HT1080 (cell line): ENCODE results near the gene CACNA2D3. TPM values are rescaled to one million over a fixed set of nuclear protein-coding genes. Genes with fewer than 3 reads are reported as not detected.
"Not testable (repeated sequence)": the region's sequence is repeated elsewhere in the genome, so short reads cannot be mapped to it uniquely, and the experiment has no call there.

Source experiments
- DNase-seq: peaks from one replicate; pipeline ENCODE4 v3.0.0-alpha.2; 2015; ENCODE audit warnings: low read depth
- total RNA-seq: library from RNA; depleted of rRNA; stranded (reverse); fragments of >200 nt; shearing (Covaris generic); gene quantifications from 2 replicates; pipeline ENCODE4 v1.2.3, GENCODE V29; 2014

Gene CACNA2D3
- total RNA-seq, 1 experiment from 2014 or later: 0.14 TPM

GRCh38 chr3:54951405-54951804 lies 829.1 kb downstream of the CACNA2D3 start:
- peak; percentile 79 for DNase-seq

DNA sequence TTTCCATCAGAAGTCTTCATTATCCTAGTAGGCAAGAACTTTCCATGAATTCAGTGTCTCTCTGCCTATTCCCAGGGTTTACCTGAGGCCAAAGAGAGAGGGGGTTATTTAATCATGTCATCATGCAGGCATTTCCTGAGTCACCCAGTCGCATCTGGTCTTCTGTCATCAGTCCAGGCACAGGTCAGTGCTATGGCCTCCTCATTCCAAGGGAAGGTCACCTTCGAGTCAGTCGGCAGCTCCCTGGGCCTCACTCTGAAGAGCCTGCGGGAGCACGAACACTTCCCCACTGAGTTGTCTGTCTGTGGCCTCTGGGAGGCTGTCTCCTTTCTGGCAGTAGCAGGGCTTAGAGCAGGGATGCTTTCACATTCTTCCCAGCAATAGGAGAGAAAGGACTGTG lies 831.7 kb downstream of the CACNA2D3 start:
- DNase-seq: peak; percentile 78

- DNase-seq: no peak
Measured at GRCh38 chr3:54954521-54954920, 832.2 kb downstream of the CACNA2D3 start.

DNA sequence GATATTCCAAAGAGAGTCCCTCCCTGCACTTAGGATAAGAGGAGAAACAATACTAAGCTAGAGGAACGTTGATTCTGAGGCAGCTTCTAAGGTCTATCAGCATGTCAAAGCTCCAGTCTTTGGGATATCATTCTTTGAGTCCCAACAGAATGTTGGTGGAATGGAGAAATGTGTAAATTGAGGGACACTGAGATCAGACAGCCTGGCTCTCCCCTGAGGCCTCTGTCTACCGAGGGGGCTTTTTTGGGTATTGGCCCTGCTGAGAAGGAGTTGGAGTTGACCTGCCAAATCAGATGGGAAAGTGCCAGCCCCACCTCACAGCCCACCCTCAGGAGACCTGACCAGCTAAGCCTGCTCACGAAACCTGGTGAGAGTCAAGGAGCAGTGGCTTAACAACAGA lies 833.1 kb downstream of the CACNA2D3 start:
- DNase-seq: no peak

DNA sequence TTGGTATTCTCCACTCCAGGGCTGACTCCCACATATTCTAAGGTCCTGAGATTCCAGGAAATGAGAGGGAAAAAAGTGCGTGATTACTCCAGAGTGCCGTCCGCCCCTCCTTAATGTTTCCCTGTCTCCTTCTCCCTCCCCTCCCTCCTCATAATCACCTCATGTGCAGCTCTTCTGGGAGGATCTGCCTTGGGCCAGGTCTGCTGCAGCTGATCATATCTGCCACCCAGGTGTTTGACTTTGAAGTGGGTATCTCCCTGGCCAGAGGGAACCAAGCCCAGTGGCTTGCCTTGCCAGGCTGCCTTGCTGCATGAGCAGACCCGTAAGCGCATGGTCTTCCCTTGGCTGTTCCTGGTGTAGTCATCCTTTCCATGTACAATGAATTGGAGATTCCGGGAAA lies 833.6 kb downstream of the CACNA2D3 start:
- no peak for DNase-seq

DNA sequence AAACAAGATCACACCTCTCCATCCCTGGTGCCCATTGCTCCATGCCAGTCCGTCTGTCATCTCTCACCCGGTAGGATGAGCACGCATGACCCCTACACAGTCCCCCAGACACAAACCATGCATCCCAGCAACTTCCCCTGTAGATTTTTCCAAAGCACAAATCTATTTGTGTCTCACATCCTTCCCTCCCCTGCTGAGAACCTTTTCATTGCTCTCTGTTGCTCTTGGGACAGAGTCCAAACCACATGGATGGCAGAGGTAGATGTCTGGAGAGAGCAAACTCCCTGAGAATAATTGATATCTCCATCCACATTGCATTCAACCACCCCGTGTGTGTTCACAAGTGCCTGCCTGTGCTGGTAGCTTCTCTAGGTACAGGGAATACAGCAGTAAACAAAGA lies 835.4 kb downstream of the CACNA2D3 start:
- peak; percentile 44 for DNase-seq

- DNase-seq: no peak
Measured at GRCh38 chr3:54960082-54960481, 837.7 kb downstream of the CACNA2D3 start.

GRCh38 chr3:54960701-54961100 lies 838.3 kb downstream of the CACNA2D3 start:
- no peak for DNase-seq

DNA sequence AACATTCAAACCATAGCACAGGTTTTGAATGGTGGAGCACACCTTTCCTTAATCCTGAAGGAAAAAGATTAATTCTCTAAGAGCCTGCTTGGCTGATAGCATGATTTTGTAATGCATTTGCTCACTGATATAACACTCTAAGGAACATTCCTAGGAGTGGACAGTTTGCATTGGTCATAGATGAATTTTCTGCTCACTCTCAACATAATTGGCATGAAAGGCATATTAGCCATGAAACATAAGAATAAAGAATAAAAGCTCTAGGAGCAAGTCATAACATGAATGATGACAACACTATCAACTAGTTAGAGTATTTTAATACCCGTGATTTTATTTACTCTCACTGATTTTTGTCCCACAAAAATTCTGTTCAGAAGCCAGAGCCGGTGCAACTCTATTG lies 839.8 kb downstream of the CACNA2D3 start:
- no peak for DNase-seq

DNA sequence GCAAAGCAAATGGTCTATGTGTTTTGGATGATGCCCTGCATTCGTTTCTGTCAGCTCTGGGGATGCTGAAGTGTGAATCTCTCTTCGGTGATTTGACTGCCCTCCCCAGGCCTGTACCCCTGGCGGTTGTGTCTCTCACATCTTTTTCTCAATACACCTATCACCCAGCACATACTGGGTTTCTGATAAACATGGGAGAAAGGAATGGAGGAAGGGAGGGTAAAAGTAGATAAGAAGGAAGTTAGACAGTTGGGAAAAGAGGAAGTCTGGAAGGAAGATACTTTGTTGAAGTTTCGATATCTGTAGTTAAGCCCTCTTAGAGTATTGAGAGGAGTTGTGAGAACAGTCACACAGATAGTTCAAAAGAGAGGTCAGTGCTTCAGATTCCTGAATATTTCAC lies 841.3 kb downstream of the CACNA2D3 start:
- DNase-seq: no peak

DNA sequence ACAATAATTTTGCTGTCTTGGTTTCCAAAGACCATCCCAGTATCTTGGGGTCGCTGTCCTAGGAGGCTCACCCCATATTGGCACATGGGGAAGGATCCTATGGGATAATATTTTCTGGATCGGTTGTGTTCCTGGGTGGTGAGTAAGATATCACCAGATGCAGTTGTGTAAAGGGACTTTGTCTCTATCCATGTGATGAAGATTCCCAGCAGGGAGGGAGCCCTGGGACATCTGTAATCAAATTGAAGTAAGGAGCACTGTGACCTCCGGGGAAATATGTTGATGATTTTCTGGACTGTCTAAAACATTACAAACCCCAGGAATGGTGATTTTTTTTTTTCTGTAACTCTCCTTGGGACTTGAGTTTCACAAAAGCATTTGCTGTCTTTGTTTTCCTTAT lies 841.7 kb downstream of the CACNA2D3 start:
- no peak for DNase-seq

- DNase-seq: peak; percentile 80
Measured at GRCh38 chr3:54965746-54966145, 843.4 kb downstream of the CACNA2D3 start.

GRCh38 chr3:54966979-54967378 lies 844.6 kb downstream of the CACNA2D3 start:
- DNase-seq: no peak

GRCh38 chr3:54967731-54968161 lies 845.4 kb downstream of the CACNA2D3 start:
- peak; percentile 26 for DNase-seq

- no peak for DNase-seq
Measured at GRCh38 chr3:54968546-54969172, 846.3 kb downstream of the CACNA2D3 start.

GRCh38 chr3:54969652-54970051 lies 847.3 kb downstream of the CACNA2D3 start:
- DNase-seq: no peak

GRCh38 chr3:54970895-54971294 lies 848.5 kb downstream of the CACNA2D3 start:
- peak; percentile 55 for DNase-seq

DNA sequence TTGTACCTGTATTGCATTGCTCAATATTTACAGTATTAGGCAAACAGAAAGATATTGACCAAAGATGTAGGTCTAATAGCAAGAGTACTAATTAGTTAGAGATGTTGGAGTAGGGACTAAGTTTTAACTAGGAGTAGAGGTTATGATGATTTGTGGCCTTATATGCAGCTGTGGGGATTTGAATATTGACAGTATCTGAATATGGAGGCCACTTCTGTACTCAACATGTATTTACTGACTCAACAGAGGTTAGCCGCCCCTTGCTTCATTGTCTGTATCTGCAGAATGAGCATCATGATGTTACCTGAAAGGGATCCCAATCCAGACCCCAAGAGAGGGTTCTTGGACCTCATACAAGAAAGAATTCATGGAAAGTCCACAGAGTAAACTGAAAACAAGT lies 855.1 kb downstream of the CACNA2D3 start:
- DNase-seq: no peak

DNA sequence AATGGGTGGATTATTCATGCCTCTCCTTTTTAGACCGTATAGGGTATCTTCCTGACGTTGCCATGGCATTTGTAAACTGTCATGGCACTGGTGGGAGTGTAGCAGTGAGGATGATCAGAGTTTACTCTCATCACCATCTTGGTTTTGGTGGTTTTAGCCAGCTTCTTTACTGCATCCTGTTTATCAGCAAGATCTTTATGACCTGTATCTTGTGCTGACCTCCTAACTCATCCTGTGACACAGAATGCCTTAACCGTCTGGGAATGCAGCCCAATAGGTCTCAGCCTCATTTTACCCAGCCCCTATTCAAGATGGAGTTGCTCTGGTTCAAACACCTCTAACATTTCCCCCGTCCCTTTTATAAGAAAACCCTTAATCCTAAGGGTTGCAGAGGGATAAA lies 855.6 kb downstream of the CACNA2D3 start:
- not testable (repeated sequence) for DNase-seq

DNA sequence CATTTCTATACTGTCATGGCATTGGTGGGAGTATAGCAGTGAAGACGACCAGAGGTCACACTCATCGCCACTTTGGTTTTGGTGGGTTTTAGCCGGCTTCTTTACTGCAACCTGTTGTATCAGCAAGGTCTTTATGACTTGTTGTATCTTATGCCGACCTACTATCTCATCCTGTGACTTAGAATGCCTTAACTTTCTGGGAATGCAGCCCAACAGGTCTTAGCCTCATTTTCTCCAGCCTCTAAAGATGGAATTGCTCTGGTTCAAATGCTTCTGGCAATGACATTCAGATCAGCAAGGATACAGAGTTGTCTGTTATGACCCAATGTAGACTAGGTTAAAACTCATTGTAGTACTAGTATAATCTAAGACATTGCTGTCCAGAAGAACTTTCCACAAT lies 860.5 kb downstream of the CACNA2D3 start:
- DNase-seq: no peak

GRCh38 chr3:54983266-54984099 lies 861.1 kb downstream of the CACNA2D3 start:
- DNase-seq: no peak

DNA sequence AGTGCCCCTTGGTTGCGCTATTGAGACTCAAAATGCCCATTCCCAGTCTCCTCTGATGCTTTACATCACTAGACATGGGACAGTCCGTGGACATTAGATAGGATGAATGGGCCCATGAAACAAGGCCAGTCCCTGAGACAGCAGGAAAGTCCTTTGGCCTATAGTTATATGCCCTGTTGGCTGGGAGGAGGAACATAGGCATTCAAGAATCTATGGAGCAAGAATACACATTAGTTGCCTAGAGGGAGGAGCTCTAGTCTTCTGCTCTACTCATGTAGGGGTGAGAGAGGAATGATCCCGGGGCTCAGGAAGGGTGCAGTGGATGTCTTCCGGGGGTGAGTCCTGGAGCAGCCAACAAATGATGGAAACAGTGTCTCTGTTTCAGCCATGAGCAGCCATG lies 863.5 kb downstream of the CACNA2D3 start:
- DNase-seq: no peak

DNA sequence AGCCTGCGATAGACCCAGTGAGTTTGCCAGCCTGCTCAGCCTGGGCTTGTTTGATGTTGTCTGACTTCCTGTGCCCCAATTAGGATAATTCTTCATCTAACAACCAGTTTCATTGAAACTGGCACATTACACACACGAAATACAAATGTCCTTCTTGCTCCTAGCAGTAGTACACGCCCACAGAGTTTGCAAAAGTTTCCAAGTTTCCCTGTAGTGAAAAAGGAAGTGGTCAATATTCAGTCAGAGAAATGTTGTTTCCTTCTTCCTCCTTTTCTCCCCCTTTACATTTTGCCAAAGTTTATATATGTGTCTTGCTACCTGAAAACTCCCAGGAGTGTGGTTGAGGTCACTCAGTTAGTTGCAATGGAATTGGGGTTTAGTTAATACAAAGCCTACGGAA lies 863.9 kb downstream of the CACNA2D3 start:
- no peak for DNase-seq
